ENCODE results near the gene ARID3C. TPM values are rescaled to one million over a fixed set of nuclear protein-coding genes. Genes with fewer than 3 reads are reported as not detected.

The ARID3C gene
- total and polyA plus RNA-seq, 2 experiments from 2014 or later = 0.11 TPM; not detected in 1

DNA sequence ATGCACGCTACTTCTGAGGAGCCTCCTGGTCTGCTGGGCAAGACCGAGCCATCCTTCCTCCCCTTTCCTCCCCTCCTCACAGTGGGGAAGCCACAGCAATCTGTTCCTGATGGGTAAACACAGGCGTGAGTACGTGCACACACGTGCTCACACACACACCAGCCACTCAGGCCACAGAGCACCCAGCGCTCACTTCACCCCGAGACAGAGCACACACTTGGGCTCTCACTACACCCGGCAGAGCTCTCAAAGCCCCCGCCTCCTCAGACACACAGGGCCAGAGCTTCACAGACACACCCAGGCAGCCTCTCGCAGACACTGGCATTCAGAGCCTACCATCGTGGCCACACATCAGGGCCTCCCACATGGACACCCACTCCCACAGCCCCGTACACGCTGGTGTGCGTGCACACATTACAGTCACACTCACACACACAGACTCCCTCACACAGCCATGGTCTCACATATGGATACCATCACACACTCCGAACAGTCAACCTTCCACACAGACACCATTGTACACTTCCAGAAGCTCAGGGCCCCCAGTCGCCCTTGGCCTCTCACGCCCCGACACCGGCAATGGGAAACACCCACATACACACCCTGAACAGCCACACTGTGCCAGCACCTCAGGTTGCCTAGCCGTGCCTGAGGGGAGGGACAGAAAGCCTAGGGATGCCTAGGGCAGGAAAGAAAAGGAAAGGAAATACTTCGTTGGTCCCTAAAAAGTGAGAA is 52.8 kb downstream of the ARID3C start:
- no peak overlapping the region for H2AFZ ChIP-seq
- WGBS, 2 experiments (ENCODE audit: low coverage in 1 of 2, low lambda C conversion rate in 2 of 2, missing lambda C conversion rate in 2 of 2) = 53% methylated on average over 21 of the region's 21 CpGs
- H4K20me1 ChIP-seq (ENCODE audit: insufficient read depth) = no peaks in the 10 kb centered on the region
- no peak overlapping the region for H3K4me3 ChIP-seq
- H3K4me2 ChIP-seq (ENCODE audit: unreplicated experiment) = no peak overlapping the region
- no peak overlapping the region for H3K27ac ChIP-seq
- H3K4me1 ChIP-seq (ENCODE audit: insufficient read depth) = no peaks in the 10 kb centered on the region
- no peaks in the 10 kb centered on the region for H3K36me3 ChIP-seq (ENCODE audit: low read depth)
- H3K27me3 ChIP-seq (replicated peaks; ENCODE audit: insufficient read depth) = peaks cover 41% of the 10 kb centered on the region
- in situ Hi-C loops (cut with MboI) = no loop called here
- no peaks in the 10 kb centered on the region for H3K9me2 ChIP-seq (ENCODE audit: insufficient read depth)
- no peak overlapping the region for H3K9ac ChIP-seq
- H3K79me2 ChIP-seq (ENCODE audit: insufficient read depth) = no peaks in the 10 kb centered on the region
- H3K9me3 ChIP-seq (ENCODE audit: low read depth) = no peaks in the 10 kb centered on the region
- no peak for DNase-seq
- TF ChIP-seq EZH2 (IDR thresholded peaks at IDR 0.05; ENCODE audit: insufficient read depth, poor library complexity, severe bottlenecking) = no peak
- H3F3A ChIP-seq (ENCODE audit: insufficient read depth) = no peaks in the 10 kb centered on the region

- Histone ChIP-seq H3K4me1 (ENCODE audit: insufficient read depth) (no peaks in the 10 kb centered on the region), H3K4me2 (ENCODE audit: unreplicated experiment) (no peak overlapping the region), H3K27ac (no peak overlapping the region), H3K27me3 (replicated peaks; ENCODE audit: insufficient read depth) (peaks cover 43% of the 10 kb centered on the region), H3K79me2 (ENCODE audit: insufficient read depth) (no peaks in the 10 kb centered on the region), H4K20me1 (ENCODE audit: insufficient read depth) (no peaks in the 10 kb centered on the region), H3F3A (ENCODE audit: insufficient read depth) (no peaks in the 10 kb centered on the region), H2AFZ (no peak overlapping the region), H3K4me3 (no peak overlapping the region), H3K36me3 (ENCODE audit: low read depth) (no peaks in the 10 kb centered on the region), H3K9me2 (ENCODE audit: insufficient read depth) (no peaks in the 10 kb centered on the region), H3K9ac (no peak overlapping the region), H3K9me3 (ENCODE audit: low read depth) (no peaks in the 10 kb centered on the region)
- WGBS, 2 experiments (ENCODE audit: low coverage in 1 of 2, low lambda C conversion rate in 2 of 2, missing lambda C conversion rate in 2 of 2) = 56 to 65% methylated on average over 8 of the region's 8 CpGs
- TF ChIP-seq EZH2phosphoT487 (IDR thresholded peaks at IDR 0.05; ENCODE audit: insufficient read depth, low read depth) = no peak
- no peak for TF ChIP-seq EZH2 (IDR thresholded peaks at IDR 0.05; ENCODE audit: insufficient read depth, poor library complexity, severe bottlenecking)
- in situ Hi-C loops (cut with MboI) = no loop called here
- no peak for DNase-seq
These were observed 53.6 kb downstream of the ARID3C start for GRCh38 chr9:34575241-34575640.

DNA sequence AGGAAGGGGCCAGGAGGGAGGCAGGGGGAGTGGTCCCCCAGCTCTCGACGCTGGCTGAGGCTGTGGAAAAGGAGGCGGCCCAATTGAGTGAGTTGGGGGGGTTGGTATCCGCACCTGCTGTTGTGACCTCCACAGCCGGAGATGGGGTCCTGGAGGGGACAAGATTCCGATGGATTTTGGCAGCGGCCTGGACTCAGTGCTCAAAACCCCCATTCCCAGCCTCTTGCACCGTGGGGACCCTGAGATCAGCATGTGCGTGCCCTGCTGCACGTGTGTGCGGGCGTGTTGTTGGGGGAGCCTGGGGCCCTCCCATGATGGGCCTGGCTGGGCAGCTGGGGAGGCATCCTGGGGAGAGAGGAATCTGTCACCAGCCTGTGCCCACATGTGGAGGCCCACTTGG is 54.3 kb downstream of the ARID3C start:
- peaks cover 40% of the 10 kb centered on the region for H3K27me3 ChIP-seq (replicated peaks; ENCODE audit: insufficient read depth)
- no peak for DNase-seq
- 88 to 97% methylated on average over 12 of the region's 12 CpGs for WGBS, 2 experiments (ENCODE audit: low coverage in 1 of 2, low lambda C conversion rate in 2 of 2, missing lambda C conversion rate in 2 of 2)
- H3K9ac ChIP-seq = no peak overlapping the region
- H3K4me1 ChIP-seq (ENCODE audit: insufficient read depth) = no peaks in the 10 kb centered on the region
- H3K36me3 ChIP-seq (ENCODE audit: low read depth) = no peaks in the 10 kb centered on the region
- H3K9me3 ChIP-seq (ENCODE audit: low read depth) = no peaks in the 10 kb centered on the region
- H3K4me2 ChIP-seq (ENCODE audit: unreplicated experiment) = no peak overlapping the region
- no peaks in the 10 kb centered on the region for H3F3A ChIP-seq (ENCODE audit: insufficient read depth)
- in situ Hi-C loops (cut with MboI) = no loop called here
- H2AFZ ChIP-seq = no peak overlapping the region
- no peaks in the 10 kb centered on the region for H3K9me2 ChIP-seq (ENCODE audit: insufficient read depth)
- no peaks in the 10 kb centered on the region for H4K20me1 ChIP-seq (ENCODE audit: insufficient read depth)
- TF ChIP-seq EZH2phosphoT487 (IDR thresholded peaks at IDR 0.05; ENCODE audit: insufficient read depth, low read depth) = no peak
- no peak for TF ChIP-seq EZH2 (IDR thresholded peaks at IDR 0.05; ENCODE audit: insufficient read depth, poor library complexity, severe bottlenecking)
- no peak overlapping the region for H3K4me3 ChIP-seq
- no peak overlapping the region for H3K27ac ChIP-seq
- no peaks in the 10 kb centered on the region for H3K79me2 ChIP-seq (ENCODE audit: insufficient read depth)

DNA sequence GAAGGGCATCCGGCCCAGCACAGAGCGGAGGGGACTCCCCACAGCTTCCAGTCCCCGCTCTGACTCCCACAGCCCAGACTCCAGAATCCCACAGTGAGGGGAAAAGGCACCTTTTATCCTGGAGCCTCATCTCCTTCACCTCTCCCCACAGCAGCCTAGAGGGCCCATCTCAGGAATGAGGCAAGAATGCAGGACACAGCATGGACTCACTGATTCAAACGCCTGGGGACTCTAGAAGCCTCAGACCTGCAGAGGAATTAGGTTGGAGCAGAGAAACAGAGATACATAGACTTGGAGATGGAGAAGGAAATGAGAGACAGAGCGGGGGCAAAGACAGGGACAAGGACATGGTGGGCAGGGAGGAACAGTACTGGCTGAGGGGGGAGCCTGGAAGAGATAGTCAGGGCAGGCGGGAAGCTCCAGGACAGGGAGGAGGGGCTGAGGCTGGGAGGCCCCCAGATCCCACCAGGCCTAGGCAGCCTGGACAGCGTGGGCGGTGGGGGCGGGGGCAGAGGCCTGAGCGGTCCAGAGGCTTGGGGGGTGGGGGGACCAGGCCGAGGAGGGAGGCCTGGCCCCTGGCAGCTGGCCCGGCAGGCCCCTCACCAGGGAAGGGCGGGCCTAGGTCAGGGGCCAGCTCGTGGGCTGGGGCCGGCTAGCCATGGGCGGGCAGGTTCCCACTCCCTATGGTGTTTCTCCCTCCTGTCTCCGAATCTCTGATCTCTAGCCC is 55.1 kb downstream of the ARID3C start:
- H3K9me2 ChIP-seq (ENCODE audit: insufficient read depth) = no peaks in the 10 kb centered on the region
- H3K79me2 ChIP-seq (ENCODE audit: insufficient read depth) = no peaks in the 10 kb centered on the region
- in situ Hi-C loops (cut with MboI) = no loop called here
- H3K9me3 ChIP-seq (ENCODE audit: low read depth) = no peaks in the 10 kb centered on the region
- H4K20me1 ChIP-seq (ENCODE audit: insufficient read depth) = no peaks in the 10 kb centered on the region
- H3K4me1 ChIP-seq (ENCODE audit: insufficient read depth) = no peaks in the 10 kb centered on the region
- no peak overlapping the region for H3K9ac ChIP-seq
- H2AFZ ChIP-seq = no peak overlapping the region
- WGBS, 2 experiments (ENCODE audit: low coverage in 1 of 2, low lambda C conversion rate in 2 of 2, missing lambda C conversion rate in 2 of 2) = 80 to 88% methylated on average over 9 to 17 of the region's 17 CpGs
- H3K27me3 ChIP-seq (replicated peaks; ENCODE audit: insufficient read depth) = peaks cover 34% of the 10 kb centered on the region
- DNase-seq = no peak
- H3F3A ChIP-seq (ENCODE audit: insufficient read depth) = no peaks in the 10 kb centered on the region
- H3K27ac ChIP-seq = no peak overlapping the region
- H3K36me3 ChIP-seq (ENCODE audit: low read depth) = no peaks in the 10 kb centered on the region
- H3K4me3 ChIP-seq = no peak overlapping the region
- H3K4me2 ChIP-seq (ENCODE audit: unreplicated experiment) = no peak overlapping the region
- TF ChIP-seq EZH2phosphoT487 (IDR thresholded peaks at IDR 0.05; ENCODE audit: insufficient read depth, low read depth) (no peak), EZH2 (IDR thresholded peaks at IDR 0.05; ENCODE audit: insufficient read depth, poor library complexity, severe bottlenecking) (no peak)
